Progenitor cell of endocrine pancreas (in vitro differentiated cells): Measurements from ENCODE around the gene NCS1. TPM values are rescaled to one million over a fixed set of nuclear protein-coding genes. Genes with fewer than 3 reads are reported as not detected.
A peak's percentile ranks its signal among the peaks of the same experiment; 100 is the strongest.

ENCODE experiments used
- DNase-seq: peaks from one replicate; pipeline ENCODE4 v3.0.0; 2021; ENCODE audit warnings: low spot score; ENCODE audit not compliant: unreplicated experiment
- H3K27ac Mint-ChIP-seq: 2 replicates; pipeline ENCODE4 v1.8.0; 2021; ENCODE audit warnings: mild to moderate bottlenecking, moderate library complexity, mixed read lengths
- H3K27me3 Mint-ChIP-seq: 2 replicates; pipeline ENCODE4 v1.8.0; 2021; ENCODE audit warnings: mixed read lengths
- H3K36me3 Mint-ChIP-seq: 2 replicates; pipeline ENCODE4 v1.8.0; 2022; ENCODE audit warnings: mixed read lengths; ENCODE audit not compliant: insufficient read depth
- H3K4me1 Mint-ChIP-seq: 2 replicates; pipeline ENCODE4 v1.8.0; 2021; ENCODE audit warnings: low read depth, mixed read lengths
- H3K4me3 Mint-ChIP-seq: 2 replicates; pipeline ENCODE4 v1.8.0; 2021; ENCODE audit warnings: low read depth, mild to moderate bottlenecking, moderate library complexity, mixed read lengths
- H3K9me3 Mint-ChIP-seq: 2 replicates; pipeline ENCODE4 v1.8.0; 2021; ENCODE audit warnings: low read depth, mixed read lengths
- CTCF ChIP-seq: fragments of 200-600 bp; sonication (generic); IDR thresholded peaks from one replicate; pipeline ENCODE4 v1.5.0; 2021; ENCODE audit warnings: antibody characterized with exemption, mild to moderate bottlenecking; ENCODE audit not compliant: unreplicated experiment
- total RNA-seq: library from RNA; stranded (reverse); gene quantifications from 2 replicates; pipeline ENCODE4 v1.2.1, GENCODE V29; 2021

The NCS1 gene
- total RNA-seq, 1 donor from 2014 or later = 29.0 TPM

GRCh38 chr9:130185490-130186031, 13.4 kb downstream of the NCS1 start:
- Mint-ChIP-seq H3K27ac (peak overlapping the region; percentile 37), H3K9me3 (no peaks in the 10 kb centered on the region), H3K4me3 (no peak overlapping the region), H3K4me1 (peaks cover 24% of the 10 kb centered on the region), H3K36me3 (no peaks in the 10 kb centered on the region), H3K27me3 (no peaks in the 10 kb centered on the region)
- no peak for TF ChIP-seq CTCF
- DNase-seq = no peak

GRCh38 chr9:130186051-130186450, 13.8 kb downstream of the NCS1 start:
- peaks cover 24% of the 10 kb centered on the region for H3K4me1 Mint-ChIP-seq
- no peak overlapping the region for H3K4me3 Mint-ChIP-seq
- no peaks in the 10 kb centered on the region for H3K36me3 Mint-ChIP-seq
- no peaks in the 10 kb centered on the region for H3K9me3 Mint-ChIP-seq
- DNase-seq = no peak
- TF ChIP-seq CTCF = no peak
- no peaks in the 10 kb centered on the region for H3K27me3 Mint-ChIP-seq
- H3K27ac Mint-ChIP-seq = no peak overlapping the region

GRCh38 chr9:130186839-130187522, 14.8 kb downstream of the NCS1 start:
- DNase-seq = no peak
- Mint-ChIP-seq H3K27me3 (no peaks in the 10 kb centered on the region), H3K4me3 (no peak overlapping the region), H3K27ac (no peak overlapping the region), H3K4me1 (peaks cover 24% of the 10 kb centered on the region), H3K36me3 (no peaks in the 10 kb centered on the region), H3K9me3 (no peaks in the 10 kb centered on the region)
- no peak for TF ChIP-seq CTCF

- peaks cover 28% of the 10 kb centered on the region for H3K4me1 Mint-ChIP-seq
- no peak for TF ChIP-seq CTCF
- H3K36me3 Mint-ChIP-seq = no peaks in the 10 kb centered on the region
- H3K27ac Mint-ChIP-seq = no peak overlapping the region
- no peak overlapping the region for H3K4me3 Mint-ChIP-seq
- DNase-seq = no peak
- H3K9me3 Mint-ChIP-seq = no peaks in the 10 kb centered on the region
- H3K27me3 Mint-ChIP-seq = no peaks in the 10 kb centered on the region
These were observed 15.3 kb downstream of the NCS1 start for GRCh38 chr9:130187523-130187846.

GRCh38 chr9:130188860-130189481, 16.8 kb downstream of the NCS1 start:
- no peak for DNase-seq
- no peaks in the 10 kb centered on the region for H3K36me3 Mint-ChIP-seq
- H3K27me3 Mint-ChIP-seq = no peaks in the 10 kb centered on the region
- no peaks in the 10 kb centered on the region for H3K9me3 Mint-ChIP-seq
- no peak for TF ChIP-seq CTCF
- H3K27ac Mint-ChIP-seq = peak overlapping the region; percentile 74
- H3K4me3 Mint-ChIP-seq = no peak overlapping the region
- peaks cover 26% of the 10 kb centered on the region for H3K4me1 Mint-ChIP-seq
